HG03135 (cell line): Measurements from ENCODE around the gene HNRNPR.
"Not testable (repeated sequence)": the region's sequence is repeated elsewhere in the genome, so short reads cannot be mapped to it uniquely, and the experiment has no call there.

Experiments
- ATAC-seq: cut with Tn5 transposase; IDR thresholded peaks from one replicate; pipeline ENCODE4 v1.9.1; 2021; ENCODE audit warnings: mild to moderate bottlenecking, moderate library complexity; ENCODE audit not compliant: unreplicated experiment

Gene HNRNPR

GRCh38 chr1:23331713-23332112, 12.4 kb downstream of the HNRNPR start:
- no peak for ATAC-seq

DNA sequence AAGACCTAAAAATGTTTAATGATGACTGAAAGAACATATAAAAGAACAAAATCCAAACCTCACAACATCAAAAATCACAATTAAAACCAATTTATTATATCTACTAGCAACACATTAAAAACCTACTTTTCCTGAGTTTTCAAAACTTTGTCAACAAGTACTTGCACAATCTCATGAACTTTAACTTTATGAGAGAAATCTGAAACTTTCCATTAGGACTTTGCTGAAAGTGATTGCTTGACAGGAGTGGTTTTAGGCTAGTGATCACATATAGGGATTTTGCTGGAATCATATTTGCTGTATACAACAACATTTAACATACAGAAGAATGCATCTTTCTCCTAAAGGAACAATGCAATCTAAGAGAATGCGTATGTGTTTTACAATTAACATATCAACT, 13.2 kb downstream of the HNRNPR start:
- ATAC-seq: no peak

DNA sequence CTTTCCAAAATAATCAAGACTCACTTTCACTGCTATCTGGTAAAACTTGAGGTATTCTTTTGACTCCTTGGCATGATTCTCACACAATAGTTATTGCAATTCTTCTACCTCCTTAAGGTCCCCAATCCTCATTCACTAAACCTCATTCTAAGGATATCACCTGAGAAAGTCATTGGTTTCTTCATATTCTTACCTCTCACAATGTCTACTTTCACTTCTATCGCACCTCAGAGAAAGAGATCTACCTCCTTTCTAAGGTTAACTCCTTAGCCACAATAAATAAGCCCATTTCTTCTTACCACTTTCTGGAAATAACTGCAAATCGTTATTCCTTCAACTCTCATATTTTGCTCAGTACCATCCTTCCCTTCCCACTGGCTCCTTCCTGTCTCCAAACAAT, 18.7 kb downstream of the HNRNPR start:
- no peak for ATAC-seq

- ATAC-seq: no peak
Measured at GRCh38 chr1:23322770-23323169, 21.3 kb downstream of the HNRNPR start.

DNA sequence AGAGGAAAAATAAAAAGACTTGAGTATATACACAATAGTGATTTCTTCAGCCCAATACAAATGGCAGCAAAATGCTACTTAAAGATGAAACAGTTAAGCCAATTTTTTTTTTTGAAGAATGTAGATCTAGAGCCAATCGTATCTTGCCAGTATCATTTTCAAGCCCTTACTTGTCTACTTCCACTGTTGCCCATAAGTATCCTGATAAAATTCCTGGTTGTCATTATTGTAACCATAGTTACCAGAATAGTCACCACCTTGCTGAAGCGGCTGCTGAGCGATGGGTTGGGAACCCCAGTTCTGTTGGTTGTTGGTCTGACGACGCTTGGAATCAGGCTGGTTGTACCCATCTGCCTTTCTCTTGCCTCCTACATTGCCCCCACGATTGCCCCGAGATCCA, 33.8 kb downstream of the HNRNPR start:
- ATAC-seq: not testable (repeated sequence)

DNA sequence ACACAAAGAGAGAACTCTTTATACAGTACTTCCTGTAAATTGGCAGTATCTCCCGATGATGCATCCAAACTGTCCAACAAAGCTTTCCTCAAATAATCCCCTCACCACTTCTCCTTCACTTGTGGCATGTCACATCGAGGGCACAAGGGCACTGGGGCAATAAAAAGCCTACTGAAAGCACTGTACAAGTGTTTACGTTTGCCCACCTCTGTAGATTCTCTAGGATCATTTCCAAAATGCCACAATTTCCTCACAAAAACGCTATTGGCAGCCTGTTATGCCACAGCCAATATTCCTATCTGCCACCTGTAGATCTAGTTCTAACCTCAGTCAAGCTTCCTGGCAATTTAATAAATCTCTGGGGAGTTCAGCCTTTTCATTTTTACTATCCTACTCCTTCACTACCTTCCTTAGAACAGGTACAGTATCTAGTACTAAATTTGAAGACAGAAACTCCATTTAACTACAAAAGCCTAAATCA, 39.9 kb downstream of the HNRNPR start:
- no peak for ATAC-seq

GRCh38 chr1:23303524-23303923, 40.6 kb downstream of the HNRNPR start:
- no peak for ATAC-seq

GRCh38 chr1:23296931-23297330, 47.2 kb downstream of the HNRNPR start:
- no peak for ATAC-seq

DNA sequence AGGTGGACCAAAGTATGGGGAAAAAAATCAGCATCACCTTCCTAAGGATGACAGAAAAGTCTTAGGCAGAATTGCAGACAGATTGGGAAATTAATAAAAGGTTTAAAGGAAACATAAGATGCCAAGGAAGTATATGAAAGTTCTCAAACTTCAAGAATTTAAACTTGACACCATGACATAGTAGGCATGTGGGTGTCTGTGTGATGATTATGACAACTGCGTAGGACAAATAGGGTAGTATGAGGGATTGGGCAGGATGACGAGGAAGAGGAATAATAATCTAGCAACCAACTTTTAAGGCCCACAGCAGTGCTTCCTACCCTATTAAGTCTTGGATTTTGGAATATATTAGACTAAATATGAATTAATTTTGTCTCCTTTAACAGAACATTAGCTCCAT, 52.4 kb downstream of the HNRNPR start:
- ATAC-seq: no peak

DNA sequence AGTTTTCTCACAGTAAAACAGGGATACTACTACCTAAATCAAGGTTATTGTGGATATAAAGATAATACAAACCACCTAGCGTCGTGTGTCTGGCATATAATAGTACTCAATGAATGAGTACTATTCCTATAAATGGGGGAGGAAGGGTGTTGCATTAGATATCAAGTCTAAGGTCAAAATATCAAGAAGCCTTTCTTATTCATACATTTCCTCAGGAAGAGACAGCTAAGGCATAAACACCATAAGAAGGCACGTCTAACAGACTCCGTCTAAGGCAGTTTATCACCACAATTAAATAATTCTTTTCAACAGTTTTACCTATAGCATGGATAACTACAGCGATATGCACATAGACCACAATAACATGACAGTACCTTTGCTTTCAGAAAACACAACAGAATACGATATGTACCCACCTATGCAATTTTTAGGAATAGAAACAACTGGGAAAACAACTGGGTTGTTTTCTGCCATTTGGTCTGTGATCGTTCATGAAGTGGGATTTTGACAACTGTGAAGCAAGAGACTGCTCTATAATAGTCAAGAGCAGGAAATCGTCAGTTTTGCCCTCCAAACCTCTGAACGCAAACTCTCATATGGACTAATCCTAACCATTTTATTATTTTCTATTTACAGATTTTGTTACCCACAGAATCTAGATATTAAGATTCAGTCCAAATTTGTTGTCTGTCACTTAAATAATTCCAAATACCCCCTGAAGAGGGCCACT, 53.1 kb downstream of the HNRNPR start:
- ATAC-seq: no peak

DNA sequence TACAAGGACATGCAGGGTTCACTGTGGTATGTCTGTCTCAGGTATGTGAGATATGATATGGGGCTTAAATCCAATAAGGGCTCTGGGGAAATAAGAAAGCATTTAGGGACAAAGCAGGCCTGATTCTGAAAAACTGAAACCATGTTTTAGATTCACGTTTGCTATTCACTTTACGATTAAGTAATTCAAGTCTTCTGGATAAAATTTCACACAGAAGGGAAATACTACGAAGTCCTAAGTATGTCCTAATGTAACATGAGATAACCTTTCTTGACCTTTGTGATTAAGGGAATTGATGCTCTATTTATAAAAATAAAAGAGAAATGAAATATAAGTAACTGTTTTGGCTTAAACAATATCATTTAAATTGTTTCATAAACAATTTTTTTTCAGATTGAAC, 55.4 kb downstream of the HNRNPR start:
- no peak for ATAC-seq

GRCh38 chr1:23288201-23288600, 55.9 kb downstream of the HNRNPR start:
- ATAC-seq: no peak

- no peak for ATAC-seq
Measured at GRCh38 chr1:23286401-23286800, 57.7 kb downstream of the HNRNPR start.

- ATAC-seq: no peak
Measured at GRCh38 chr1:23283667-23284602, 60.1 kb downstream of the HNRNPR start.

DNA sequence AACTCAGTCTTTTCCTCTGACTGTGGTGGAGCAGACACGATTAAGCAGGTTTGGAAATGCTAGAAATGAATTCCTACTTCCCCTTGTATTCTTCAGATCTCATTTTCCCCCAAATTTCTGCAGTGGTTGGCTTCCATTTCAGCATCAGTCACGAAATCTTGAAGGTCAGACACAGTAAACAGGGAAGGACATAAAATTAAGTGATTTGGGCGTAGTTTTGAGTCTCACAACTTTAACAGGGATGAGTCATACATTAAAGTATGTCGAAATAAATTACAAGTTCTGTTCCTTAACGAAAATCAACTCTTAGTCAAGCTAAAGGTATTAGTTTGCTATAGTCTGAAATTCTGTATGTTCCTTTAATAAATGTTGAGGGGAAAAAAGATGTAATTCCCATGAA, 61.1 kb downstream of the HNRNPR start:
- no peak for ATAC-seq

DNA sequence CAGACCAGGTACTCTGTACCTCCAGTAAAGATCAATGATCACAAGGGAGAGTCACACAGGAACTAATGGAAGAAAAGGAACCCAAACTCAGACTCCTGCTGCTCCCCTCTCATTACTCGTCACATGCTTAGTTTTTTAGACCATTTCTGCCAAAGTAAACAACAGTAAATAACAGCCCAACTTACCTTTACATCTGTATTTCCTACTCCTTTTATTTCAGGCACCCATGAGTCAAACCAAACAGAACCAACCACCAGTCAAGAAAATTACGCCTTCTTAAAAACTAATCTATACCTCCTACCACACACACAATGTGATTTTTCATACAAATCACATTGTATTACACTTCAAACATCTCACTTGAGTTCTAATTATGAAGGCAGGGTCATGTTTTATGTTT, 65.4 kb downstream of the HNRNPR start:
- ATAC-seq: no peak

DNA sequence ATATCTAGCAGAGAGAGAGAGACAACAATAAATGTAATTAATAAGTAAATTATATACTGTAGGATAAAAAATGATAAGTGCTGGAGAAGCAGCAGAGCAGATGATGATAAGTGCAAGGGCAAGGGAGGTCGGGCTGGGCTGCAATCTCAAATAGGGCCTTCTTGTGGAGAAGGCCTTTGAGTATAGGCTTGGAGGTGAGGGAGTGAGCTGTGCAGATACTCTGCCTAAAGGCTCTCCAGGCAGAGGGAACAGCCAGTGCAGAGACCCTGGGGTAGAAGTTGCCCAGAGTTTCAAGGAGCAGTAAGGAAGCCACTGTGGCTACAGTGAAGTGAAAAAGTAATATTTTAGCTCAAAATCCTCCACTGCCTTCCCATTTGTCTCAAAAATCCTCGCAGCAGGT, 67.6 kb downstream of the HNRNPR start:
- ATAC-seq: no peak

DNA sequence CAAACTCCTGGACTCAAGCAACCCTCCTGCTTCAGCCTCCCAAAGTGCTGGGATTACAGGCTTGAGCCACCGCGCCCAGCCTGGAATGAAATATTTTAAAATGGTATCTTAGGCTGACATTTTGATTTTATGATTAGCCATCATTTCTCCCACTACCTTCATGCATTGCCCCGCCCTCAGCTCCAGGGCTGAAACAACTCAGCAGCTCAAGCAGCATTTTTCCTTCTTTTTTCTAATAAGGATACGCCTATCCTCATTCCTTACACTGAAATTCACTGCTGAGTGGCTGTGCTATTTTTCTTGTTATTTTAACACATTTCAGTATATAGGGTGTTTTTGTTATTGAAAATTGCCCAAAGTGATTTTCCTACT, 70.0 kb downstream of the HNRNPR start:
- no peak for ATAC-seq

DNA sequence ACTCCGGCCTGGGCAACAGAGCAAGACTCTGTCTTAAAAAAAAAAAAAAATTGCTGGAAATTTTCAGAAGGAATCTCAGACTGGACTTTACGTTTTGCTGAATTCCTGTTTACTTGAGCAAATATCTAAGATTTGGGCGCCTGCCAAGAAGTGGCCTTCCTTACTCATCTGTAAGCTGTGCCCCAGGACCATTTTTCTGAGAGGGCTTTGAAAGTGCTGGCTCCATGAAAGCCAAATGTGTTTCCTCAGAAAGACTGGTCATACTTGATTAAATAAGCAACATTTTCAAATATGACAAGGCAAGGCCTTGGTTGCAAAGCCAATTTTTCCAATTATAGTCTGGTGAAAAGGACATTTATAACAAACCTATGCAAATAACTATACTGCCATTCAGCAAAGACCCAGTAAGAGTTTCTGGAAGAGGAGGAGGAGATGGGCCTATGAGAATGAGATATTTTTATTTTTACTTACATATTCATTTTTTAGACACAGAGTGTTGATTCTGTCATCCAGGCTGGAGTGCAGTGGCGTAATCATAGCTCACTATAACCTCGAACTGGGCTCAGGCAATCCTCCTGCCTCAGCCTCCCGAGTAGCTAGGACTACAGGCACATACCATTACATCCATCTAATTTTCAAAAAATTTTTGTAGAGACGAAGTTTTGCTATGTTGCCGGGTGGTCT, 70.5 kb downstream of the HNRNPR start:
- no peak for ATAC-seq

GRCh38 chr1:23263380-23263887, 80.7 kb downstream of the HNRNPR start:
- ATAC-seq: no peak

DNA sequence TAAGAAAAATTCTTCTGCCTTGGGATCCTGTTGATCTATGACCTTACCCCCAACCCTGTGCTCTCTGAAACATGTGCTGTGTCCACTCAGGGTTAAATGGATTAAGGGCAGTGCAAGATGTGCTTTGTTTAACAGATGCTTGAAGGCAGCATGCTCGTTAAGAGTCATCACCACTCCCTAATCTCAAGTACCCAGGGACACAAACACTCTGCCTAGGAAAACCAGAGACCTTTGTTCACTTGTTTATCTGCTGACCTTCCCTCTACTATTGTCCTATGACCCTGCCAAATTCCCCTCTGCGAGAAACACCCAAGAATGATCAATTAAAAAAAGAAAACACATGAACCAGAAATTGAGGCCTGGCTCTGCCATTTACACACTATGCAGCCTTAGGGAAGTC, 86.0 kb downstream of the HNRNPR start:
- ATAC-seq: not testable (repeated sequence)
